ENCODE measurements around the gene ZNF786. TPM values are rescaled to one million over a fixed set of nuclear protein-coding genes. Genes with fewer than 3 reads are reported as not detected.
"Not testable (repeated sequence)": the region's sequence is repeated elsewhere in the genome, so short reads cannot be mapped to it uniquely, and the experiment has no call there.

ZNF786 gene
- total and polyA plus RNA-seq, 8 donors, result 1.3 to 23.5 (median 2.7) TPM

DNA sequence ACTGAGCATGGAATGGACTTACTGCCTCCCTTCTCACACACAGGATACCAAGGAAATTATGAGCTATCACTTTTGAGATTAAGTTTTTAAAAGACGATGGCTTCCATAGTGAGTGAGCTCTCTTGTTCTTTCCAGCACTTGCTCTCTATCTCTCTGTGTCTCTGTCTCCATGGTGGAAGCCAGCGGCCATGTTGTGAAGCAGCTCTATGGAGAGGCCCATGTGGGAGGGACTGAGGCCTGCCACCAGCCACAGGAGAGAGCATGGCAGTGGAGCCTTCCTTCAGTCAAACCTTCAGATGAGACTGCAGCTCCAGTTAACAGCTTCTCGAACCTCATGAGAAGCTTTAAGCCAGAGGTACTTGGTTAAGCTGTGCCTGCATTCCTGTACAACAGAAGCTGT lies 41.7 kb downstream of the ZNF786 start:
- Histone ChIP-seq H3K36me3 (no peaks in the 10 kb centered on the region), H3K4me3 (no peak overlapping the region), H3K27ac (no peak overlapping the region), H3K9me3 (no peaks in the 10 kb centered on the region), H3K27me3 (no peaks in the 10 kb centered on the region), H3K4me1 (no peaks in the 10 kb centered on the region)
- no peak for TF ChIP-seq POLR2A (IDR thresholded peaks at IDR 0.05)
- TF ChIP-seq POLR2AphosphoS5 (IDR thresholded peaks at IDR 0.05), result no peak
- TF ChIP-seq, protein P1, sequence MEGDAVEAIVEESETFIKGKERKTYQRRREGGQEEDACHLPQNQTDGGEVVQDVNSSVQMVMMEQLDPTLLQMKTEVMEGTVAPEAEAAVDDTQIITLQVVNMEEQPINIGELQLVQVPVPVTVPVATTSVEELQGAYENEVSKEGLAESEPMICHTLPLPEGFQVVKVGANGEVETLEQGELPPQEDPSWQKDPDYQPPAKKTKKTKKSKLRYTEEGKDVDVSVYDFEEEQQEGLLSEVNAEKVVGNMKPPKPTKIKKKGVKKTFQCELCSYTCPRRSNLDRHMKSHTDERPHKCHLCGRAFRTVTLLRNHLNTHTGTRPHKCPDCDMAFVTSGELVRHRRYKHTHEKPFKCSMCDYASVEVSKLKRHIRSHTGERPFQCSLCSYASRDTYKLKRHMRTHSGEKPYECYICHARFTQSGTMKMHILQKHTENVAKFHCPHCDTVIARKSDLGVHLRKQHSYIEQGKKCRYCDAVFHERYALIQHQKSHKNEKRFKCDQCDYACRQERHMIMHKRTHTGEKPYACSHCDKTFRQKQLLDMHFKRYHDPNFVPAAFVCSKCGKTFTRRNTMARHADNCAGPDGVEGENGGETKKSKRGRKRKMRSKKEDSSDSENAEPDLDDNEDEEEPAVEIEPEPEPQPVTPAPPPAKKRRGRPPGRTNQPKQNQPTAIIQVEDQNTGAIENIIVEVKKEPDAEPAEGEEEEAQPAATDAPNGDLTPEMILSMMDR (IDR thresholded peaks at IDR 0.05), result no peak
- no peak for TF ChIP-seq EP300 (IDR thresholded peaks at IDR 0.05)
- 63 to 98% (median 85%) methylated on average over 3 of the region's 3 CpGs for WGBS, 5 donors
- no peak for DNase-seq
- intact Hi-C loops (cut with DNase I; ENCODE audit: low total_unique reads), result no loop called here

DNA sequence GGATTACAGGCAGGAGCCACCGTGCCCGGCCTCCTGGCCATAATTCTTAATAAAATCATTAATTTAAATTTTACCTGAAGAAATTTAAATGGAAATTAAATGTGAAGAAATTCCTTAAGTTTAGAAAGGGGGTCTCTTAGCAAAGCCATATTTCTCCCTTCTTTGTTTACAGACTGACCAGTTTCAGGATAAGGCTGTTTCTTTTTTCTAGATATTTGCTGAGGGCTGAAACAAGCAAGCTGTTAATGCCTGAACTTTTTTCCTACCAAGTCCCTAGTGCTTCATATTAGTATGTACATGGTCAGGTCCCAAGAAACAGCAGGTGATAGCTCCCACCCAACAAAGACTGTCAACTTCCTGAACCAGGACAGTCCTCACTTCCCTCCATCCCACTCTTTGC lies 44.1 kb downstream of the ZNF786 start:
- no peaks in the 10 kb centered on the region for H3K27me3 ChIP-seq
- intact Hi-C loops (cut with DNase I; ENCODE audit: low total_unique reads), result no loop called here
- 91 to 95% (median 93%) methylated on average over 2 of the region's 2 CpGs for WGBS, 5 donors
- no peaks in the 10 kb centered on the region for H3K4me1 ChIP-seq
- no peak overlapping the region for H3K27ac ChIP-seq
- no peak for DNase-seq
- H3K4me3 ChIP-seq, result no peak overlapping the region
- no peaks in the 10 kb centered on the region for H3K9me3 ChIP-seq
- TF ChIP-seq EP300 (IDR thresholded peaks at IDR 0.05) (no peak), POLR2A (IDR thresholded peaks at IDR 0.05) (no peak), POLR2AphosphoS5 (IDR thresholded peaks at IDR 0.05) (no peak)
- TF ChIP-seq, protein P1 (IDR thresholded peaks at IDR 0.05), result no peak
- no peaks in the 10 kb centered on the region for H3K36me3 ChIP-seq

DNA sequence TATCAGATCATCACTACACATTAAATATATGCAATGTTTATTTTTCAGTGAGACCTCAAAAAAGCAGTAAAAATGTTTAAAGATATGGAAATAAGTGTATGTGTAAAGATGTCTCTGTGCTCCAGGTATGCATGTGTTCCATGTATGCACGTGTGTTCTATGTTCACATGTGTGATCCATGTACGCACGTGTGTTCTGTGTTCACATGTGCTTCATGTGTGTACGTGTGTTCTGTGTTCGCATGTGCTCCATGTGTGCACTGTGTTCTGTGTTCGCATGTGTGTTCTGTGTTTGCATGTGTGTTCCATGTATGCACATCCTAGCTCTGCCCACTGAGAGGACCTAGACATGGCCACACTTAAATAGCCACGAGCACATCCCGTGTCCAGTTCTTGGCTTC lies 46.6 kb downstream of the ZNF786 start:
- no peak for DNase-seq
- no peak for TF ChIP-seq POLR2AphosphoS5 (IDR thresholded peaks at IDR 0.05)
- TF ChIP-seq, protein P1 (IDR thresholded peaks at IDR 0.05), result no peak
- no peak for TF ChIP-seq EP300 (IDR thresholded peaks at IDR 0.05)
- no peak for TF ChIP-seq POLR2A (IDR thresholded peaks at IDR 0.05)
- H3K4me3 ChIP-seq, result no peak overlapping the region
- no peaks in the 10 kb centered on the region for H3K27me3 ChIP-seq
- H3K9me3 ChIP-seq, result no peaks in the 10 kb centered on the region
- 88 to 95% (median 93%) methylated on average over 8 of the region's 8 CpGs for WGBS, 5 donors
- intact Hi-C loops (cut with DNase I; ENCODE audit: low total_unique reads), result no loop called here
- no peaks in the 10 kb centered on the region for H3K36me3 ChIP-seq
- no peak overlapping the region for H3K27ac ChIP-seq
- no peaks in the 10 kb centered on the region for H3K4me1 ChIP-seq

DNA sequence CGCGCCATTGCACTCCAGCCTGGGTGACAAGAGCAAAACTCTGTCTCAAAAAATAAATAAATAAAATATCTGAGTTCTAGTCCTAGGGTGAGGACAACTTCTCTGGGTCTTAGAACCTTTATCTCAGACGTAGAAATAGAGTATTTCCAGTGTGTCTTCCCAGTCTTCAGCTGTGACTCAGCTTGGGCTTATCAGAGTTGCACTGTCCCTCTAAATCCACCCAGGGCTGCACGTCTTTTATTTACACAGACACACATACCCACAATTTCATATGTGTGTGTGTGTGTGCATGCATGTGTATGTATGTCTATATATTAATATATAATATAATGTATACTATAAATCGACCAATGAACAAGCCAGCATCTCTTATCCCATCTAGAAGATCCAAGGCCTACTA lies 49.2 kb downstream of the ZNF786 start:
- no peaks in the 10 kb centered on the region for H3K36me3 ChIP-seq
- WGBS, 5 donors, result 70 to 91% (median 79%) methylated on average over 5 of the region's 5 CpGs
- no peak for TF ChIP-seq POLR2A (IDR thresholded peaks at IDR 0.05)
- TF ChIP-seq, protein P1 (IDR thresholded peaks at IDR 0.05), result no peak
- TF ChIP-seq EP300 (IDR thresholded peaks at IDR 0.05), result no peak
- no peak for TF ChIP-seq POLR2AphosphoS5 (IDR thresholded peaks at IDR 0.05)
- peaks cover 0 to 8% (median 0%) of the 10 kb centered on the region in 4 donors for H3K9me3 ChIP-seq
- H3K27me3 ChIP-seq, result no peaks in the 10 kb centered on the region
- no peak for DNase-seq
- intact Hi-C loops (cut with DNase I; ENCODE audit: low total_unique reads), result no loop called here
- no peaks in the 10 kb centered on the region for H3K4me1 ChIP-seq
- no peak overlapping the region for H3K27ac ChIP-seq
- no peak overlapping the region for H3K4me3 ChIP-seq

DNA sequence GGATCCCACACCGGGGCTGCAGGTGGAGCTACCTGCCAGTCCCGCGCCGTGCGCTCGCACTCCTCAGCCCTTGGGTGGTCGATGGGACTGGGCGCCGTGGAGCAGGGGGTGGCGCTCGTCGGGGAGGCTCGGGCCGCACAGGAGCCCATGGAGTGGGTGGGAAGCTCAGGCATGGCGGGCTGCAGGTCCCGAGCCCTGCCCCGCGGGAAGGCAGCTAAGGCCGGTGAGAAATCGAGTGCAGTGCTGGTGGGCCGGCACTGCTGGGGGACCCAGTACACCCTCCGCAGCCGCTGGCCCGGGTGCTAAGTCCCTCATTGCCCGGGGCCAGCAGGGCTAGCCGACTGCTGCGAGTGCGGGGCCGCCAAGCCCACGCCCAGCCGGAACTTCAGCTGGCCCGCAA lies 51.9 kb downstream of the ZNF786 start:
- DNase-seq; H3K4me3 ChIP-seq; H3K27me3 ChIP-seq; intact Hi-C loops (cut with DNase I; ENCODE audit: low total_unique reads); H3K27ac ChIP-seq; H3K9me3 ChIP-seq; H3K36me3 ChIP-seq; H3K4me1 ChIP-seq: not testable (repeated sequence)
- WGBS, 5 donors, result 89 to 96% (median 91%) methylated on average over 7 to 32 of the region's 32 CpGs
